Measurements from ENCODE around the gene TNFRSF19.

DNA sequence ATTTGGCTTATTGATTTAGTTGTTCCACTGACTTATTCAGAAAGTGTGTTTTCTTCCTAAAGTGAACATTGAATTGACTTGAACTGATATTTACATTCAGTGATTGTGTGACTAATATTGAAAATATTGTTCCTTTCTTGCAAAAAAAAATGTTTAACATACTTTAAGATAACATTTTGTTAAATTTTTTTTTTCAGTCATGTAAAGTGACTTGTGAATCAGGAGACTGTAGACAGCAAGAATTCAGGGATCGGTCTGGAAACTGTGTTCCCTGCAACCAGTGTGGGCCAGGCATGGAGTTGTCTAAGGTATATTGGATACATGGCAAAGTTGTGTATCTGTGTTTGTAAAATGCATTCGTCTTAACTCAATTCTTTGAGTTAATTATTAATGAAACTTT is 22.9 kb downstream of the TNFRSF19 start:
- TF ChIP-seq SETDB1 (CRISPR knock-in tag; IDR thresholded peaks at IDR 0.05; ENCODE audit: borderline replicate concordance) (no peak), CHCHD3 (CRISPR knock-in tag; IDR thresholded peaks at IDR 0.05) (no peak), POLR2A (IDR thresholded peaks at IDR 0.05; ENCODE audit: insufficient read depth in 1 of 2, low read depth in 2 of 2, low read length in 2 of 2) (no peak), TEAD3 (CRISPR knock-in tag; optimal IDR thresholded peaks at IDR 0.05; ENCODE audit: borderline replicate concordance) (no peak), CHD2 (IDR thresholded peaks at IDR 0.05; ENCODE audit: low read depth, low read length) (no peak), ZNF644 (CRISPR knock-in tag; IDR thresholded peaks at IDR 0.05; ENCODE audit: low read depth) (no peak), SP4 (CRISPR knock-in tag; IDR thresholded peaks at IDR 0.05) (no peak), HDAC2 (CRISPR knock-in tag; IDR thresholded peaks at IDR 0.05) (no peak), ZFP36L1 (CRISPR knock-in tag; IDR thresholded peaks at IDR 0.05) (no peak), HDAC6 (IDR thresholded peaks at IDR 0.05; ENCODE audit: low read depth, low read length) (no peak)
- TF ChIP-seq, protein P1, sequence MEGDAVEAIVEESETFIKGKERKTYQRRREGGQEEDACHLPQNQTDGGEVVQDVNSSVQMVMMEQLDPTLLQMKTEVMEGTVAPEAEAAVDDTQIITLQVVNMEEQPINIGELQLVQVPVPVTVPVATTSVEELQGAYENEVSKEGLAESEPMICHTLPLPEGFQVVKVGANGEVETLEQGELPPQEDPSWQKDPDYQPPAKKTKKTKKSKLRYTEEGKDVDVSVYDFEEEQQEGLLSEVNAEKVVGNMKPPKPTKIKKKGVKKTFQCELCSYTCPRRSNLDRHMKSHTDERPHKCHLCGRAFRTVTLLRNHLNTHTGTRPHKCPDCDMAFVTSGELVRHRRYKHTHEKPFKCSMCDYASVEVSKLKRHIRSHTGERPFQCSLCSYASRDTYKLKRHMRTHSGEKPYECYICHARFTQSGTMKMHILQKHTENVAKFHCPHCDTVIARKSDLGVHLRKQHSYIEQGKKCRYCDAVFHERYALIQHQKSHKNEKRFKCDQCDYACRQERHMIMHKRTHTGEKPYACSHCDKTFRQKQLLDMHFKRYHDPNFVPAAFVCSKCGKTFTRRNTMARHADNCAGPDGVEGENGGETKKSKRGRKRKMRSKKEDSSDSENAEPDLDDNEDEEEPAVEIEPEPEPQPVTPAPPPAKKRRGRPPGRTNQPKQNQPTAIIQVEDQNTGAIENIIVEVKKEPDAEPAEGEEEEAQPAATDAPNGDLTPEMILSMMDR (CRISPR knock-in tag; IDR thresholded peaks at IDR 0.05): no peak
- TF ChIP-seq, protein P2, sequence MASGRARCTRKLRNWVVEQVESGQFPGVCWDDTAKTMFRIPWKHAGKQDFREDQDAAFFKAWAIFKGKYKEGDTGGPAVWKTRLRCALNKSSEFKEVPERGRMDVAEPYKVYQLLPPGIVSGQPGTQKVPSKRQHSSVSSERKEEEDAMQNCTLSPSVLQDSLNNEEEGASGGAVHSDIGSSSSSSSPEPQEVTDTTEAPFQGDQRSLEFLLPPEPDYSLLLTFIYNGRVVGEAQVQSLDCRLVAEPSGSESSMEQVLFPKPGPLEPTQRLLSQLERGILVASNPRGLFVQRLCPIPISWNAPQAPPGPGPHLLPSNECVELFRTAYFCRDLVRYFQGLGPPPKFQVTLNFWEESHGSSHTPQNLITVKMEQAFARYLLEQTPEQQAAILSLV (CRISPR knock-in tag; IDR thresholded peaks at IDR 0.05; ENCODE audit: borderline replicate concordance): no peak
- TF ChIP-seq, protein P3, sequence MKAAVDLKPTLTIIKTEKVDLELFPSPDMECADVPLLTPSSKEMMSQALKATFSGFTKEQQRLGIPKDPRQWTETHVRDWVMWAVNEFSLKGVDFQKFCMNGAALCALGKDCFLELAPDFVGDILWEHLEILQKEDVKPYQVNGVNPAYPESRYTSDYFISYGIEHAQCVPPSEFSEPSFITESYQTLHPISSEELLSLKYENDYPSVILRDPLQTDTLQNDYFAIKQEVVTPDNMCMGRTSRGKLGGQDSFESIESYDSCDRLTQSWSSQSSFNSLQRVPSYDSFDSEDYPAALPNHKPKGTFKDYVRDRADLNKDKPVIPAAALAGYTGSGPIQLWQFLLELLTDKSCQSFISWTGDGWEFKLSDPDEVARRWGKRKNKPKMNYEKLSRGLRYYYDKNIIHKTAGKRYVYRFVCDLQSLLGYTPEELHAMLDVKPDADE (CRISPR knock-in tag; IDR thresholded peaks at IDR 0.05): no peak
